Activated CD4-positive, alpha-beta T cell treated with anti-CD3 and anti-CD28 coated beads, Interleukin-2, amount 50 U/mL, for 24 hours (primary cell): ENCODE data around the gene DNAAF8.
"Not testable (repeated sequence)": the region's sequence is repeated elsewhere in the genome, so short reads cannot be mapped to it uniquely, and the experiment has no call there.

Source experiments
- DNase-seq, 2 donors: peaks; one replicate each; pipeline ENCODE4 v3.0.0-alpha.2; 2020; ENCODE audit warnings: low read depth in 1 of 2, low spot score in 1 of 2

The DNAAF8 gene

DNA sequence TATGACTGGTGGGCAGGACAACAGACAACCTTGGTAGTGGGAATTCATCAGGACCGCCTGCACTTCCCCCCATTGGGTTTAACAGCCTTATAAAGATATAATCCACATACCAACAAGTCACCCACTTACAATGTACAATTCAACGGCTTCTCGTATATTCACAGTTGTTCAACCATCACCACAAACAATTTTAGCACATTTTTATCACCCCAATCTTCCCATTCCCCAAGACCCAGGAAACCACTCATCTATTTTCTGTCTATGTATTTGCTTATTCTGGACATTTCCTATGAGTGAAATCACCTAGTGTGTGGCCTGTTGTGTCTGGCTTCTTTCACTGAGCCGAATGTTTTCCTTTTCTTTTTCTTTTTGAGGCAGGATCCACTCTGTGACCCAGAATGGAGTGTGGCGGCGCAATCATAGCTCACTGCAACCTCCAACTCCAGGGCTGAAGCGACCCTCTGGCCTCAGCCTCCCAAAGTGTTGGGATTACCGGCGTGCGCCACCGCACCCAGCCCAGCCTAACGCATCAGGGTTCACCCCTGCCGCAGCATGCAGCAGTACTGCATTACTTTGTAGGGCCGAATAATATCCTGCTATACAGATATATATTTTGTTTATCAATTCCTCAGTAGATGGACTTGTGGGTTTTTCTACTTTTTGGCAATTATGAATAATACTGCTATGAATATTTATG lies 11.1 kb upstream of the DNAAF8 start:
- no peak for DNase-seq

DNA sequence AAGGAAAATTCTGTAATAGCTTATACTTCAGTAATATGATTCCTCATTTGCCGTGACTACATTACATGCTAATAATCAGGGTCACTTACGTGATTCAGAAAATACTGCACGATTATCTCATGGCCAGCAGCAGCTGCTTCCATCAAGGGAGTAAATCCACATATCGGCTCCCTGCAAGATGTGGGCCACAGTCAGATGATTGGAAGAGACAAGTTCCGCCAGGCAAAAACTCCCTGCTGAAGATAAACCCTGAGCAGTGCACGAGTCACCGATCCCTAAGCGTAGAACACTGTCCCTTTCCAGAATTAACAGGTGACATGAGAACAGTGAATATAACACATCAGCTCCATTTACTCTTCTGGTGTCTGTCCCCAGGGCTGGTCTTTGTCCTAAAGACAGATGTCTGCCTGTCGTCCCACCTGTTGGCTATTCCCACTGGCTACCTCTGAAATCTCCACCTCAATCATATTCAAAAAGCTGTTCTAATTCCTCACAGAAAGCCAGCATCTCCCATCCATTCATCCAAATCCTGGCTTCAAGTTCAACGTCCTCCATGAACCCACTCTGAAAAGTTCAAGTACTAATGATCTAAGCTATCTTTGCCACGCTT lies 9.6 kb upstream of the DNAAF8 start:
- DNase-seq: no peak

DNA sequence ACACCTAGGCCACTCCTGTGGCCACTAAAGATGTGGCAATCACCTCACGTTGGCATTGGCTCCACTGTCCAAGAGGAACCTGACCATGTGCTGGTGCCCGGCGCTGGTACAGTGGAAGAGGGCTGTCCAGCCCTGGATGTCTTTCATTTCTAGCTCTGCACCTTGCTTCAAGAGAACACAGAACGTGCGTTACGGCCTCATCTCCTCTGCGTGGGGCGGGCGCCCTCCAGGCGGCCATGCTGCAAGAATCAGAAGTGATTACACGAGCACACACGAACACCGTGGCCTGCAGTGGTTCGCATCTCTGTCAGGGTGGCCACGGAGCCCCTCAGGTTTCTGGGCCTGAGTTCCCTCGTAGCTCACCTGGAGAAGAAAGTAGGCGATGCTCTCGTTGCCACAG lies 7.7 kb upstream of the DNAAF8 start:
- DNase-seq: no peak

DNA sequence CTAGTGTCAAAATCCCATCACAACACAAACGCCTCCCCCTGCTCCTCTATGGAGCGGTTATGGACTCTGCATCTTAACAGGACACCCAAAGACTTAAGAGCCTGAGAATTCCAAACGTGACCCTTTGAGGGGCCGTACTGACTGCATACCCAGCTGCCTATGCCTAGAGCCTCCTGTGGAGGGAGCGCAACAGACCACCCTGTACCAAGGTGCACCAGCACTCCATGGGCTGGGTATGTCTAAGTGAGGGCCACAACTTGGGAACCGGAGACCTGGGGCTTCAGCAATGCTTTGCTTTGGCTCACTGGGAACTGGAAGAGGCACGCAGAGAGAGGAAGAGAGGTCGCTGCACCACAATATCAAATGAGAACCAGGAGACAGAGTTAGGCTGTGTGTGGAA lies 5.7 kb upstream of the DNAAF8 start:
- no peak for DNase-seq

DNA sequence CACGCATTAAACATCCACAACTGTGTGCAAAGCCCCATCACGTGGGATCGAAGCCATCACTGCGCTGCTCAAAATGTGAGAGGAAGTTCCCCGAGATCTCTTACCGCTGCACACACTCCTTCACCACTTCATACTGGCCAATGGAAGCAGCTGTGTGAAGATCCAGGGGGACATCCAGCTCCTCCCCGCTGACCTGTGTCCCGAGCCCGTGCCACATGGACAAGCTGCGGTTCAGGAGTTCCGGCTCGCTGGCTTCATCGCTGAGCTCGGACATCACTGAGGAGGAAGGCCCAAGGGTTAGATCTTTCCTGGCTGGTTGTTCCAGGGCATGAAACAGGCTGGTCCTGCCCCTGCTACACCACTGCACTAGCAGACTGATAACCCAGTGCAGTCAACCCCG lies 4.5 kb upstream of the DNAAF8 start:
- no peak for DNase-seq

DNA sequence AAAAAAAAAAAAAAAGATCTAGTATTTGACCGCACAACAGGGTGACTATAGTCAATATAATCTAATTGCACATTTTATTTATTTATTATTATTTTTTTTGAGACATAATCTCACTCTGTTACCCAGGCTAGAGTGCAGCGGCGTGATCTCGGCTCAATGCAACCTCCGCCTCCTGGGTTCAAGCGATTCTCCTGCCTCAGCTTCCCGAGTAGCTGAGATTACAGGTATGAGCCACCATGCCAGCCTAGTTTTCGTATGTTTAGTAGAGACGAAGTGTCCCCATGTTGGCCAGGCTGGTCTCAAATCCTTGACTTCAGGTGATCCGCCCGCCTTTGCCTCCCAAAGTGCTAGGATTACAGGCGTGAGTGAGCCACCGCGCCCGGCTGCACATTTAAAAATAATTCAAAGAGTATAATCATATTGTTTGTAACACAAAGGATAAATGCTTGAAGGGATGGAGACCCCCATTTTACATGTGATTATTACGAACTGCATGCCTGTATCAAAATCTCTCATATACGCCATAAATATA lies 1.1 kb upstream of the DNAAF8 start:
- no peak for DNase-seq

DNA sequence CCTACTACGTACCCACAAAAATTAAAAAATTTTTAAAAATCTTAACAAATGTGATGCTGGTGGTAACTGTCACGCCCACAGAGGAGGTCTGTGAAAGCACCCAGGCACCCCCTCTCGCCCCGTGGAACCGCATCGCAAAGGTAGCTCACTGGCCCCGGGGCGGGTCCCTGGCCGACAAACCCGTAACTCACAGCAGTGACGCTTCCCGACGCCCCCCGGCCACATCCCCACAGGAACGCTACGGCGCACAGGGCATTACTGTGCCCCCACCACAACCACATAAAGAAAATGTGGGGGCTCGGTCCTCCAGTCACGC lies 632 bp upstream of the DNAAF8 start:
- peak in 1 of 2 donors; percentile 6 for DNase-seq

DNA sequence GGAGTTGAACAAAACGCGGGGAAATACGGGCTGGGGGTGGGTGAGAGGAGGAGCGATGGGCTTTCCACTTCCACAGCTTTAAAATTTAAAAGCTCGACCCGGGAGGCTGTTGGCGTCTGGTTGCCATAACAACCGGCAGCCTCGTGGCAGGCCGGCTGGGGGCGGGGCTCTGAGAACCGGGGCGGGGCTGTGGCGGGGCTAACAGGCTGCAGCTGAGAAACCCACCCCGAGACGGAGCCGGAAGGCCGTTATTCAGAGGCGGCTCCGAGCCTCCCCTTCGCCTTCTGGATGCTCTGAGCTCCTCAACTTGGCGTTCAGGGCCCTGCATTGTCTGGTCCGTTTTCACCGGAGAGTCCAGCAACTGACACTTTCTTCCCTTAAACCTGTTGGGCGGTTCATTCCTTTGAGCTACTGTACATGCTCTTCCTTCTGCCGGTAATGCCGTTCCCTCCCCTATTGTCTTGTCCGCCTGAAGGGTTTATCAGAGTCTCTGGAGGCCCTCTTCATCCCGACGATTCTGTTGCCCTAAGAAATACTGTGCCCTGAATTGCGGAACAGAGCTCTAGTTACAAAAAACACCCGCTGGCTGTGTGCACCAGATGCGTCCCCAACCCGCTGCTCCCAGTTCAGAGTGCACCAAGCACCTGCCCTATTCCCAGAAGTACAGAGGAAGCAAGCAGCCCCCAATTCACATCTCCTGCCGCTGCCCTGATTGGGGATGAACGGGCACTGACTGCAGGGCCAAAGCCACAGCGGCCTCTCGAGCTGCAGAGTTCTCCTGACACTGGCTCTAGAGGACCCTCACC lies 596 bp downstream of the DNAAF8 start:
- peak; percentile 82 to 87 for DNase-seq

DNA sequence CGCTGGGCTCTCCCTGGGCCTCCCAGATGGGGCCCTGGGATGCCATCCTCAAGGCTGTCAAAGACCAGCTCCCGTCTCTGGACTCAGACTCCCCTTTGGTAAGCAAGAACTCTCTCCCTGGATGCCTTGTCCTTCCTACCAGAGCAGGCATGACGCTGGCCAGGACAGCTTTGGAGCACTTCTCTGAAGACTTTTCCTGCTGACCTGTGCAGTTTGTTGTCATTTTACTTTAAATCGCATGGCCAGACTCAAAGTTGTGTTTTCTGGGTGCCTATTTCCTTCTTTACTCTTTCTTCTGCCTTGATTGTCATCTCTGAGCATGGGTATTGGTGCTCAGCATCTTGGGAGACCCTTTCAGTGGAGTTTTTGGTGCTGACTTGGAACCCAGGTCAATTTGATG lies 2.2 kb downstream of the DNAAF8 start:
- DNase-seq: no peak

DNA sequence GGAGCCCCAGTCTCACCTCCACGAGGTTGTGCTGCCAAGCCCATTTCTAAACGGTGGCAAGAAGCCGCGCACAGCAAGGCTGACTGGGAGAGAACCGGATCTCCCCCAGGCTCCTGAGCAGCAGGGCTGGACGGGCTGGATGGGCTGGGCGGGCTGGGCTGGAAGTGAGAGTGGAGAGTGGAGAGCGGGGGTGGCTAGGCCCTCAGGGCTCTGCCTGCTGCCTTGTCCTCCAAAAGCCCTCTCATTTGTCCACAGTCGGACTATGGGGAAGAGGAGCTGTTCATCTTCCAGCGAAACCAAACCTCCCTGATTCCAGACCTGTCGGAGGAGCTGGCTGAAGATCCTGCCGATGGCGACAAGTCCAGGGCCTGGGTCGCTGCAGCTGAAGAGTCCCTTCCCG lies 3.2 kb downstream of the DNAAF8 start:
- DNase-seq: no peak

DNA sequence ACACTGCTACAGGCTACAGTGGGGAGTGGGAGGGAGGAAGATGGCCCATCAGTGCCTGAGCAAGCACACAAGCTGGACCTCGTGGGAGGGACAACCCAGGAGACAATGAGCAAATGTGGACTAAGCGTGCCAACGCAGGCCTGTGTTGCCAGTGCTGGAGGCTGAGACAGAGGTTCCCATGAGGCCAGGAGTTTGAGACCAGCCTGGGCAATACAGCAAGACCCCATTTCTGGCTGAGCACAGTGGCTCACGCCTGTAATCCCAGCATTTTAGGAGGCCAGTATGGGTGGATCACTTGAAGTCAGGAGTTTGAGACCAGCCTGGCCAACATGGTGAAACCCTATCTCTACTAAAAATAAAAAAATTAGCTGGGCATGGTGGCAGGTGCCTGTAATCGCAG lies 4.0 kb downstream of the DNAAF8 start:
- DNase-seq: not testable (repeated sequence)

DNA sequence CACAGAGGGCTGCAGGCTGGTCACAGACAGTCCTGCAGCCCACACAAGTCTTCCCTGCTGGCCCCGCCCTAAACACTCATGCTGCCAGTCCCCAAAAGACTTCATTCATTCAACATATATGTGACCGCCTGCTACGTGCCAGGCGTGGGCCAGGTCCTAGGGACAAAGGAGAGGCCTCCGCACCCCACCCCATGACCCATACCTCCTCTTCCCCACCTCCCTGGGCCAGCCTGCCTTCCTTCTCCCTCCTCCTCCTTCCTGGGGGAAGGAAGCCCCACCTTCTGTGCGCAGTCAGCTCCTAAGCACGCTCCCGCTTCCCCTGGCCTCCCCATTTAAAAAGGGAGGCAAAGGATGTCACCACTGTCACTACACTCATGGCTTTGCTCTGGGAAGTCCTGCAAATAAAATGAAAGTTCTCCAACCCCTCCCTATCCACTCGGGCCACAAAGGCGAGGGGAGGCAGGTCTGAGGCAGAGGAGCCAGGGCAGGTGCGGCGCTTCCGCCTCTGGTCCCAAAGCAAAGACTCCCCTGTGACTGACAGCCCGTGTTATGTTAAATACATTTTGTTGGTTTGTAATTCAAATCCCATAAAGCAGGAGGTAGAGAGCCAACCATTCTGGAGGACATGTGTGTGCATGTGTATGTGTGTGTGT lies 9.0 kb downstream of the DNAAF8 start:
- no peak for DNase-seq

DNA sequence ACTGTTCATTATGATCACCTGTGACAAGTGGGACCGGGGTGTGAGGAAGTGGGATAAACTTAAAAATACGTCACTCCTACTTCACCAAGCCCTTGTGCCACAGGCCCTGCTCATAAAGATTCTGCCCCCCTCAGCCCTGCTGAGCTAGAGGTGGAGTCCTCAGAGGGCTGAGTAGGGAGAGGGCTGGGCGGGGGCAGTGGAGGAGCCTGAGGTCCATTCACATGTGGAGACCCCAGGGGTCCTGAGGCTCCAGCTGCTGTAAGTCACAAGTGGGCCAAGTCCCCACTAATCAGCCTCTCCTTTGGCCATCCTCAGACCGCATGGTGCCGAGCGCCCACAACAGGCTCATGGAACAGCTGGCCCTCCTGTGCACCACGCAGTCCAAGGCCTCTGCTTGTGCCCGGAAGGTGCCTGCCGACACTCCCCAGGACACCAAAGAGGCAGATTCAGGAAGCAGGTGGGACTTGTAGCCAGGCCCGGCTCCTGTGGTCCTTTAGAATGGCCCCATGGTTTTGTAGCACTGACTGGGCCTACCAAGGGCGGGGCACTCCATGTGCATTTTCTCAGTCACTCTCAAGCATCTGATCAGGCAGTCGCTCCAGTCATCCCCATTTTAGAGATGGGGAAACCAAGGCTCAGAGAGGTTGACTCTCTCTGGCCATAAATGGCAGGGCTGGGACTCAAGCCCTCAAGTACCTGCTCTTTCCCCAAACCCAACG lies 10.4 kb downstream of the DNAAF8 start:
- DNase-seq: no peak

DNA sequence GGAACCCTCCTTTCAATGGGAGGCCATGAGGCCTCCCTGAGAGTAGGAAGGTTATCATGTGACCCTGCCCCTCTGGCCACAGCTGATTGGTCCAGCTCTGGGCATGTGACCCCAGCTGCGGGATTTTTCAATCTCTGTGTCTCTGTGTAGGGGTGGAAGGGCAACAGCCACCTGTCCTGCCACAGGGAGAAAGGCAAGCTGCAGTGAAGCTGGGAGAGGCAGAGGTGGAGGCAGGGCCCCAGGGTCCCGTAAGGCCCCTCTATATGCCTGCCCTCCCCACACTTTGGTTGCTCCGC lies 10.9 kb downstream of the DNAAF8 start:
- no peak for DNase-seq

DNA sequence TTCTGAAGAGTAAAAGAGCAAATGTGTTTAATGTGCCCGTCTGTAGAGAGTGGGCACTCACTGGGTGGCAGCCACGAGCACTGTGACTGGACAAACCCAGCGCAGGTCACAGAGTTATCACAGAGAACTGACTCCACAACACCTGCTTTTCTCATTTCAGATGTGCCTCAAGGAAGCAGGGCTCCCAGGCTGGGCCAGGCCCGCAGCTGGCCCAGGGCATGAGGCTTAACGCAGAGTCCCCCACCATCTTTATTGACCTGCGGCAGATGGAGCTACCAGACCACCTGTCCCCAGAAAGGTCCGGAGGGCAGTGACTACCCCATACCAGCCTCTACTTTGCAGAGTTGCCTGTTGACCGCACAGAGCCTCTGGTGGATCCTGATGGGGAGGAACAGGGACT lies 11.9 kb downstream of the DNAAF8 start:
- no peak for DNase-seq

DNA sequence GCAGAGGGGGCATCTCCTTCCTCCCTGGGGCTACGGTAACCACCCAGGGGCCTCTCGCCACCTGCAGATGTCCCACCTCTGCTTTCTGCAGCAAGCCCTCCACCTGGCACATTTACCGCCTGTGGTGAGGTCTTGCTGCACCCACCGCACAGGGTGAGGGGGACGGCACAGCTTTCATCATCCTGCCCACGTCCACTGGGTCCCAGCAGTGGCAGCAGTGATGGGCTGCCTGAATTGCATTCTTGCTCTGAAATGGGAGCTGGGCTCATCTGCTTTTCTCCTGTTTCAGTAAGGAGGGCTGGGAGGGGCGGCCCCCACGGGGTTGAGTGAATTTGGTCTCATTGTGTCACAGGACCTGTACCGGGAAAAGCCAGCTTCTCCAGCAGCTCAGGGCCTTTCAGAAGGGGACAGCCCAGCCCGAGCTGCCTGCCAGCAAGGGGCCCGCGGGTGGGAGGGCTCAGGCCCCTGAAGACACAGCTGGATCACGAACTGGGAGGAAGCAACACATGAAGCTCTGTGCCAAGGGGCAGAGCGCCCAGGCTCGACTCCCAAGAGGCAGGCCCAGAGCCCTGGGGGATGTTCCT lies 12.7 kb downstream of the DNAAF8 start:
- DNase-seq: no peak

DNA sequence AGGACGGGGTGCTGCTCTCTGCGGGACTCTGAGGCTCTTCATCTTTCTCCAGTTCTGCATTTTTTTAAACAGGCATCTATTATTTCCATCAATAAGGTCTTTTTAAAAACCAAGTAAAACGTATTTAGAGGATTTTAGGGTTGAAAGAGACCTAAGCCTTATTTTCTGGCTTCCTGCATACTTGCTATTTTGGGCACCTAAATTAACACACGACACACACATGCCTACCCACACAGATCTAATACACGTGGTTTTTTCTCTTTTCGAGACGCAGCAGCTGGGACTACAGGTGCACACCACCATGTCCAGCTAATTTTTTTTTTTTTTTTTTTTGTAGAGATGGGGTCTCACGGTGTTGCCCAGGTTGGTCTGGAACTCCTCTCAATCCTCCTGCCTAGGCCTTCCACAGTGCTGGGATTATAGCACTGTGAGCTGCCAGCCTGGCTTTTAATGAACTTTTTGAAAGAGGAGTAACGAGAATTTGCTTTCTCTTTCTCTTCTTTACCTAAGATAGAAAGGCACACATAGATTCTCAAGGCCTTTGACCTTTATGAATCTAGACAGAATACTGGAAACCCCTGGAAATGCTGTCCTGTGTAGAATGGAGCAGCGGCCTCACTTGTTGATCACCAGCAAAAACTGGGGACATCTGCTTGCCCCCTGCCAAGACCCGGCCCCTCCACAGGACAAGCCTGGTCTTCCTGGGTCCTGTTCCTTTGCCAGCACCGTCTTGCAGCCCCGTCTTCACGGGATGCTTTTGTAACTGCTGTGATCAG lies 13.8 kb downstream of the DNAAF8 start:
- DNase-seq: no peak

DNA sequence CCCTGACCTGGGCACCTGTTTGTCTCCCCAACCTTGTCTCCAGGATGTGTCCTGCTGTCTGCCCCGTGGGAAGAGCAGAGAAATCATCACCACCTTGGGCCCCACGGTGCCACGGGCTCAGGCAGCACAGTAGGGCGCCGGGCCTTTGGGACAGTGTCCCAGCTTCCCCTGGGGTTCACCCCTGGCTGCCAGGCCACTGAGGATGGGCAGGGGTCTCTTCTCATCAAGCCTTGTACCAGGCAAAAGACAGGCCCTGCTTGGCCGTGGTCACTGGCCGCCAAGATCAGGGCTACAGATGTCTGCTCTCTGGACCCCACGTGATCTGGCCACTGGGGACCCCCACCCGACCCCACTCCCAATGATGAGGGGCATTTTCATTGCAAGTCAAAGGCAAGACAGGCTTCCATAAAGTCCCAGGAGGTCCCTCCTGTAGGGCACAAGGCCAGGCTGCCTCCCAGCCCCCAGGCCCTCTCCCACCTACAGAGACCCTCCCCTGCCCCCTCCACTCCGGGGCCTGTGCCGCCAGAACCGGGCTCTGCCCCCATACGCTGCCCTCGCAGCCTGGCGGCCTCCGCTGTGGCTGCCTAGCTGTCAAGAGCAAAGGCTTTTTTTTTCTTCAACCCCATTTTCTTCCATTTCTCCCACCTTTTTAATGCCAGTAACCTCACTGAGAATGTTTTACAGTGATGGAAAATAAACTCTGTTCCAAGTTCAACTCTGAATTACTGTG lies 14.5 kb downstream of the DNAAF8 start:
- DNase-seq: no peak

DNA sequence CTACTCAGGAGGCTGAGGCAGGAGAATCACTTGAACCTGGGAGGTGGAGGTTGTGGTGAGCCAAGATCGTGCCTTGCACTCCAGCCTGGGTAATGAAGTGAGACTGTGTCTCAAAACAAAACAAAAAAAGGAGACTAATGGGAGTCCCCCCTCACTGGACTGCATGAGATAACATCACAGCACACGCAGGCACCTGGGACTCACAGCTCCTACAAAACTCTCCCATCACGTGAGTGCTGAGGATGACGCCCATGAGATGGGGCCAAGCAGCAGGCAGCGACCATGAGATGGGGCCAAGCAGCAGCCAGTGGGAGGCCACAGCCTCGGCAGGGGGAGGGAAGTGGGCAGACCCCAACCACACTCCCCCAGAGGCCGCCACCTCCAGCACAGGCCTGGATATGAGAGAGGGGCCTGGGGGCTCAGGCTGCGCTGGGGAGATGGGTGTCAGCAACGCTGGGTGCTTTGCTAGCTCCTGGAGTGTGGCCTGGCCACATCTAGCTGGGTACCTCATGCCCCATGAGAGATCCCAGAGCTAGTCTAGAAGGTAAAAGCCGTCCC lies 15.4 kb downstream of the DNAAF8 start:
- DNase-seq: no peak
